Mammary microvascular endothelial cell (primary cell): ENCODE data around the gene TEX101. TPM values are rescaled to one million over a fixed set of nuclear protein-coding genes. Genes with fewer than 3 reads are reported as not detected.

Experiments
- total RNA-seq: library from RNA; depleted of rRNA; stranded (reverse); fragments of >200 nt; gene quantifications from 2 replicates; pipeline ENCODE4 v1.2.3, GENCODE V29; 2015

Gene TEX101, protein sequence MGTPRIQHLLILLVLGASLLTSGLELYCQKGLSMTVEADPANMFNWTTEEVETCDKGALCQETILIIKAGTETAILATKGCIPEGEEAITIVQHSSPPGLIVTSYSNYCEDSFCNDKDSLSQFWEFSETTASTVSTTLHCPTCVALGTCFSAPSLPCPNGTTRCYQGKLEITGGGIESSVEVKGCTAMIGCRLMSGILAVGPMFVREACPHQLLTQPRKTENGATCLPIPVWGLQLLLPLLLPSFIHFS
- not detected in 2 replicates for total RNA-seq

GRCh38 chr19:43414554-43414953 is at the start of gene TEX101:
TEX101 (plus strand) TSS chr19:43414890; CDS start chr19:43415920, 1,030 bp downstream.

DNA sequence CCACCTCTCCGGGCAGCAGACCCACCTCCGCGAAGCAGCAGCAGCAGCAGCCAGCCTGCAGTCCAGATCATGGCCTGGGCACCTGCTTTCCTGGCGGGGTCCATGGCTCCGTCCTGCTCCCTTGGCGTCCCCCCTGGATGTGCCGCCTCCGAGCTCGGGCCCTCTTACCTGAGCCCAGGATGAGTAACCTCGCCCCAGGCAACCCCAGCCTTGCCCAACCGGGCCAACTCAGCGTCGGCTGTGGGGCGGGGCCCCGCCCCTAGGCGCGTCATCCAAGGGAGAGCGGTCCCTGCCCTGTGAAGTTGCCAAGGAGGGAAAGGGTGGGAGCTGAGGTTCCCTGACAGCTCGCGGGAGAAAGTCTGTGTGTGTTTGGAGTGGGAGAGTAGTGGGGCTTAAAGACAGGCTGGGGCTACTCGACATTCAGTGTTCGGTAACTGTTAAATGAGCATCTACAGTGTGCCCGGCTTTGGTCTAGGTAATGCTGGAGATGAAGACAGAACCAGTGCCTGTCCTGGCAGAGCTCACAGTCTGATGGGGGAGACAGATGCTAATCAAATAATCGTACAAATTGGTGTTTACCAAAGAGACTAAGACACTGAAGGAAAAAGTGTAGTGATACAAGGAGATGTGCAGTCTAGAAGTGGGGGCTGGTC is 50.9 kb downstream of the TEX101 start, which contains the start of gene LYPD3:
TSS of gene LYPD3 (minus strand) at position 141 of the 653 bp plus-strand sequence. CDS start at position 104, 37 bp downstream.

Other genes starting within 250 kb of the TEX101 start
- gene PSG5, start 228.4 kb upstream of the TEX101 start, total RNA-seq = 0.27 TPM in 1 of 2 replicates, not detected in the other
- 31.8 and 33.3 TPM in 2 replicates for gene PSG4, start 209.3 kb upstream of the TEX101 start, total RNA-seq
- gene PSG9, start 145.4 kb upstream of the TEX101 start, total RNA-seq = 0.64 and 0.87 TPM in 2 replicates
- 0.13 and 0.34 TPM in 2 replicates for gene CD177, start 61.2 kb upstream of the TEX101 start, total RNA-seq
- gene LYPD3, start 50.7 kb downstream of the TEX101 start, total RNA-seq = 0.10 TPM in 1 of 2 replicates, not detected in the other
- 2.9 and 5.4 TPM in 2 replicates for gene PHLDB3, start 89.9 kb downstream of the TEX101 start, total RNA-seq
- gene ETHE1, start 112.3 kb downstream of the TEX101 start, total RNA-seq = 57.5 and 60.8 TPM in 2 replicates
- gene ZNF575, start 118.3 kb downstream of the TEX101 start, total RNA-seq = 0.07 and 0.15 TPM in 2 replicates
- 23.6 and 24.1 TPM in 2 replicates for gene XRCC1, start 160.6 kb downstream of the TEX101 start, total RNA-seq
- gene PINLYP, start 160.9 kb downstream of the TEX101 start, total RNA-seq = 0.44 and 1.00 TPM in 2 replicates
- gene IRGQ, start 181.2 kb downstream of the TEX101 start, total RNA-seq = 23.6 and 24.0 TPM in 2 replicates
- 11.8 and 16.6 TPM in 2 replicates for gene ZNF576, start 181.7 kb downstream of the TEX101 start, total RNA-seq
- gene SRRM5, start 197.2 kb downstream of the TEX101 start, total RNA-seq = 0.33 TPM in 1 of 2 replicates, not detected in the other
- 42.8 and 50.8 TPM in 2 replicates for gene ZNF428, start 204.7 kb downstream of the TEX101 start, total RNA-seq
- gene CADM4, start 225.0 kb downstream of the TEX101 start, total RNA-seq = 1.1 and 1.6 TPM in 2 replicates